Gastrocnemius medialis (tissue), 4 donors: Measurements from ENCODE around the gene NFATC3. TPM values are rescaled to one million over a fixed set of nuclear protein-coding genes. Genes with fewer than 3 reads are reported as not detected.
A peak's percentile ranks its signal among the peaks of the same experiment; 100 is the strongest.

Source experiments
- ATAC-seq, 2 donors: fragments of 150-250 bp; one replicate each; pipeline ENCODE4 v1.9.1; 2016
- DNase-seq, 2 donors: peaks; one replicate each; pipeline ENCODE4 v3.0.0-alpha.2; 2019
- H3K27ac ChIP-seq, 4 donors: fragments of 200-600 bp; sonication (generic); 1 replicate in 1 of 4; 2 replicates in 3 of 4; pipeline ENCODE4 v1.5.1; 2016 to 2018; ENCODE audit warnings: mild to moderate bottlenecking in 2 of 4, moderate library complexity in 1 of 4
- H3K27me3 ChIP-seq, 3 donors: fragments of 200-600 bp; sonication (generic) in 2 of 3; 1 replicate in 1 of 3; 2 replicates in 2 of 3; pipeline versions ENCODE4 v1.5.1 to v1.6.0; 2016 to 2019; ENCODE audit warnings: mild to moderate bottlenecking in 1 of 3, moderate library complexity in 1 of 3
- H3K36me3 ChIP-seq, 2 donors: fragments of 200-600 bp; sonication (generic) in 1 of 2; one replicate each; pipeline ENCODE4 v1.5.1; 2017 to 2018
- H3K4me1 ChIP-seq, 2 donors: fragments of 200-600 bp; sonication (generic) in 1 of 2; one replicate each; pipeline ENCODE4 v1.5.1; 2016 to 2017; ENCODE audit warnings: mild to moderate bottlenecking in 2 of 2
- H3K4me3 ChIP-seq, 4 donors: fragments of 200-600 bp; sonication (generic) in 3 of 4; 1 replicate in 1 of 4; 2 replicates in 3 of 4; pipeline ENCODE4 v1.5.1; 2016 to 2019; ENCODE audit warnings: mild to moderate bottlenecking in 2 of 4
- H3K9me3 ChIP-seq, 3 donors: fragments of 200-600 bp; sonication (generic) in 2 of 3; 1 replicate in 1 of 3; 2 replicates in 2 of 3; pipeline ENCODE4 v1.5.1; 2016 to 2019
- CTCF ChIP-seq, 5 experiments: fragments of 450-650 bp in 3 of 5; fragments of 200-600 bp in 2 of 5; sonication (generic) in 2 of 5; IDR thresholded peaks in 4 of 5; conservative IDR thresholded peaks in 1 of 5; 1 replicate in 4 of 5; 2 replicates in 1 of 5; pipeline ENCODE4 v1.5.1; 2016 to 2019; ENCODE audit warnings: antibody characterized with exemption in 5 of 5, mild to moderate bottlenecking in 3 of 5, moderate library complexity in 3 of 5
- POLR2A ChIP-seq, 2 donors: fragments of 450-650 bp; IDR thresholded peaks; one replicate each; pipeline ENCODE4 v1.6.1; 2017; ENCODE audit warnings: antibody characterized with exemption in 2 of 2, mild to moderate bottlenecking in 2 of 2, moderate library complexity in 2 of 2
- in situ Hi-C, 4 donors: fragments of 200-750 bp; cut with MboI; loops; one replicate each; pipeline versions ENCODE4 v1.15.0 to v1.8.0; 2017; ENCODE audit warnings: low sequenced_read_pairs in 4 of 4
- intact Hi-C: fragments of 100-400 bp; cut with DNase I; formaldehyde crosslinking; loops from one replicate; pipeline ENCODE4 v1.15.1; 2023; ENCODE audit warnings: low total_unique reads
- total RNA-seq, 4 donors: library from RNA; depleted of rRNA; stranded (reverse); fragments of >200 nt; gene quantifications; one replicate each; pipeline versions ENCODE4 v1.1.0 to v1.2.3, GENCODE V29; 2016

The NFATC3 gene
- total RNA-seq, 4 donors from 2014 or later, result 47.9 to 72.7 (median 70.7) TPM

GRCh38 chr16:68066763-68067162 lies 18.4 kb upstream of the NFATC3 start:
- peaks cover 59 to 69% of the 10 kb centered on the region in 2 donors for H3K4me1 ChIP-seq
- no peaks in the 10 kb centered on the region for H3K9me3 ChIP-seq
- DNase-seq, result no peak
- in situ Hi-C loops, result no loop called here
- H3K36me3 ChIP-seq, result no peaks in the 10 kb centered on the region
- no peak for ATAC-seq
- H3K27ac ChIP-seq, result peak overlapping the region; percentile 85 to 92 (median 89)
- no peaks in the 10 kb centered on the region for H3K27me3 ChIP-seq
- intact Hi-C loops, result no loop called here
- no peak for TF ChIP-seq CTCF (IDR thresholded peaks at IDR 0.05 in 4 of 5, conservative IDR thresholded peaks at IDR 0.05 in 1 of 5)
- TF ChIP-seq POLR2A (IDR thresholded peaks at IDR 0.05), result no peak
- H3K4me3 ChIP-seq, result no peak overlapping the region

- Histone ChIP-seq H3K27ac (peak overlapping the region; percentile 77 to 89 (median 84)), H3K27me3 (no peaks in the 10 kb centered on the region), H3K9me3 (no peaks in the 10 kb centered on the region), H3K4me3 (no peak overlapping the region), H3K4me1 (peaks cover 75 to 79% of the 10 kb centered on the region in 2 donors), H3K36me3 (no peaks in the 10 kb centered on the region)
- intact Hi-C loops (loop anchor here (1.0 kb wide), 1 partner anchor 160 kb away; no protein-coding TSS in a partner anchor), in situ Hi-C loops (no loop called here)
- ATAC-seq (no peak), DNase-seq (no peak)
- TF ChIP-seq CTCF (IDR thresholded peaks at IDR 0.05 in 4 of 5, conservative IDR thresholded peaks at IDR 0.05 in 1 of 5) (no peak), POLR2A (IDR thresholded peaks at IDR 0.05) (no peak)
These were observed 16.2 kb upstream of the NFATC3 start for GRCh38 chr16:68068926-68069325.

- Histone ChIP-seq H3K27me3 (no peaks in the 10 kb centered on the region), H3K9me3 (no peaks in the 10 kb centered on the region), H3K27ac (peak overlapping the region; percentile 77 to 89 (median 84)), H3K4me1 (peaks cover 68 to 71% of the 10 kb centered on the region in 2 donors), H3K4me3 (no peak overlapping the region), H3K36me3 (no peaks in the 10 kb centered on the region)
- intact Hi-C loops (loop anchor here (1.0 to 5.0 kb wide), 2 partner anchors 160 to 822 kb away; partner anchors contain the start of genes FHOD1 and SLC9A5), in situ Hi-C loops (no loop called here)
- TF ChIP-seq CTCF (IDR thresholded peaks at IDR 0.05 in 4 of 5, conservative IDR thresholded peaks at IDR 0.05 in 1 of 5) (peak; percentile 33 to 61 (median 46)), POLR2A (IDR thresholded peaks at IDR 0.05) (peak; percentile 19 to 23)
- ATAC-seq (peak; percentile 60 to 68), DNase-seq (peak; percentile 87 to 97)
These were observed 15.5 kb upstream of the NFATC3 start for GRCh38 chr16:68069511-68070248.

DNA sequence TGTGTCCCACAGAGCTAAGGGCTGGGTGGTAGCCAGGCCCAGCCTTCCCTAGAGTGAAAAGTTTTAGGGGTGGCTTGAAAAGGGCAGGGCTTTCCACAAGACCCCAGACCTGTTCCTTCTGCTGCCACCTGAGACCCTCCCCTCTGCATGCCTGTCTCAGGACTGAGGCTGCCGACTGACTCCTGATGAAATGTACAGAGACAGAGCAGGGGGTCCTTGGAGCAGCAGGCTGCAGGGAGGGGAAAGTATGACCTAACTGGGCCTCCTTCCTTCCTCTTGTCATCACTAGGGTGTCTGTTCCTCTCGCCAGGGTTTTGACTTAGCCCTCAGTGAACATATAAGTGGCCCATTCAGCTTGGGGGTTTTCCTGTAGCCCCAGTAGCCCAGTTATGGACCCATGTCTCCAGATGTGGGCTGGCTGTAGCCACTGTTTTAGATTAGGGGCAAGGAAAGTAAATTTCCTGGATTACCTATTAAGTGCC lies 14.9 kb upstream of the NFATC3 start:
- Histone ChIP-seq H3K4me1 (peaks cover 62 to 69% of the 10 kb centered on the region in 2 donors), H3K27ac (peak overlapping the region; percentile 77 to 89 (median 84)), H3K4me3 (no peak overlapping the region), H3K27me3 (no peaks in the 10 kb centered on the region), H3K36me3 (no peaks in the 10 kb centered on the region), H3K9me3 (no peaks in the 10 kb centered on the region)
- intact Hi-C loops (loop anchor here (5.0 kb wide), 1 partner anchor 823 kb away; the partner anchor contains the start of genes FHOD1 and SLC9A5), in situ Hi-C loops (no loop called here)
- TF ChIP-seq POLR2A (IDR thresholded peaks at IDR 0.05), result no peak
- no peak for TF ChIP-seq CTCF (IDR thresholded peaks at IDR 0.05 in 4 of 5, conservative IDR thresholded peaks at IDR 0.05 in 1 of 5)
- DNase-seq, result no peak
- no peak for ATAC-seq
